NCI-H1048 (cell line): ENCODE data around the gene MLX.
"Not testable (repeated sequence)": the region's sequence is repeated elsewhere in the genome, so short reads cannot be mapped to it uniquely, and the experiment has no call there.

Experiments used
- DNase-seq: peaks from one replicate; lab custom pipeline; 2025; lab: John Stamatoyannopoulos, UW

The MLX gene

DNA sequence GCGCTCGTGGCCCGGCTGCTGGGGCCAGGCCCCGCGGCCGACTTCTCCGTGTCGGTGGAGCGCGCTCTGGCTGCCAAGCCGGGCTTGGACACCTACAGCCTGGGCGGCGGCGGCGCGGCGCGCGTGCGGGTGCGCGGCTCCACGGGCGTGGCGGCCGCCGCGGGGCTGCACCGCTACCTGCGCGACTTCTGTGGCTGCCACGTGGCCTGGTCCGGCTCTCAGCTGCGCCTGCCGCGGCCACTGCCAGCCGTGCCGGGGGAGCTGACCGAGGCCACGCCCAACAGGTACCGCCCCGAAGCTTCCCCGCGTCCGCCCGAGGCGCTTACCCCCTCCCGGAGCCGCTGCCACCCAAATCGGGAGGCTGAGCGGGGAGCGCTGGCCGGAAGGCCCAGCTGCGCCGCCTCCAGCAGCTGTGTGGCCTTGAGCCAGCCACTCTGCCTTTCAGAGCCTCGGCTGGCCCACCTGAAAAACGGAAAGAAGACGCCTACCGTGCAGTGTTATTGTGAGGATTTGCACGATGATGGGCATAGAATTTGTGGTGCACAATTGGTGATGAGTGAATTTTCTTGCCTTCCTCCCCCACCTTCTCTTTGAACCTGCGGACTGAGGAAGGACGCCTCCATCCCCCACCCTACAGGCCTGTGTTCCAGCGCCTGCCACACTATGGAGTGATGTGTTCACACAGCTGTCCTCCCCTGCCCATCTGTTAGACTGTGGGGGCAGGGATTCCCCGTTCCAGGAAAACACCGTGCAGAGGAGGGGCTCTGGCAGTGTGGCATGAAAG is 30.3 kb upstream of the MLX start:
- no peak for DNase-seq

DNA sequence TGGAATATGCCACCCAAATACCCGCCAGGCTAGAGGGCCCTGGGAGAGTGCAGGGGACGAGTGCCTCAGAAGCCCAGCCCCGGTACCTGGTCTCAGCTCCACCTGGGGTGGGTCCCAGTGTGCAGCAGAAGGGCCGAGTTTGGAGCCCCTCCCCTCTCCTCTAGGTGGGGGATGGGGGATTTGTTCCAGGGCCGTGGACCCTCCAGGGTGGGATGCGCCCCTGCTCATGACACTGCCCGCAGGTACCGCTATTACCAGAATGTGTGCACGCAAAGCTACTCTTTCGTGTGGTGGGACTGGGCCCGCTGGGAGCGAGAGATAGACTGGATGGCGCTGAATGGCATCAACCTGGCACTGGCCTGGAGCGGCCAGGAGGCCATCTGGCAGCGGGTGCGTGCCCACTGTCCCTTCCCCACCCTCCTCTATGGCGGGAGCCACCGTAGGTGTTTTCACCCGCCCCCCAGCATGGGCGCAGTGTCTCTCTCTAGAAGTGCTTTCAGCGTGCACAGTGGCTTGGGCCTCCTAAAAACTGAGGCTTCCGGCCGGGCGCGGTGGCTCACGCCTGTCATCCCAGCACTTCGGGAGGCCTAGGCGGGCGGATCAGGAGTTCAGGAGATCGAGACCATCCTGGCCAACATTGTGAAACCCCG is 29.6 kb upstream of the MLX start:
- DNase-seq, result no peak

DNA sequence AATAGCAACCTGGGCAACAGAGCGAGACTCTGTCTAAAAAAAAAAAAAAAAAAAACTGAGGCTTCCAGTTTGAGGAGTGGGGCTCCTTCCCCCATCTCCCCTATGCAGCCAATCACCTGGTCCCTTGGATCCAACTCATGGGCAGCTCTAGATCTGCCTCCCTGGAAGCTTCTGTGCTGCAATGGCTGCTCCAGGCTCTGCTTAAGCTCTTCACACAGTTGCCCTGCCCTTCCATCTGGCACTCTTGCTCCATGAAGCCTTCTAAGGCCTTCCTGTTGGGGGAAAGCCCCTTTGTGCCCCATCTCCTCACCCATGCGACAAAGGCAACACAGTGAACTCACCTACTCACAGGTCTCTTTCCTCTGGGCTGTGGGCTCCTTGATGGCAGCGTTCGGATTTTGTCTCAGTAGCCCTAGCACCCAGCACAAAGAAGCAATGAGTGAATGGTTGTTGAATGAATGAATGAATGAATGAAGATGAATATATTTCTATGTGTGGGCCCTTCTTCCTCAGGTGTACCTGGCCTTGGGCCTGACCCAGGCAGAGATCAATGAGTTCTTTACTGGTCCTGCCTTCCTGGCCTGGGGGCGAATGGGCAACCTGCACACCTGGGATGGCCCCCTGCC is 29.0 kb upstream of the MLX start:
- DNase-seq, result no peak

DNA sequence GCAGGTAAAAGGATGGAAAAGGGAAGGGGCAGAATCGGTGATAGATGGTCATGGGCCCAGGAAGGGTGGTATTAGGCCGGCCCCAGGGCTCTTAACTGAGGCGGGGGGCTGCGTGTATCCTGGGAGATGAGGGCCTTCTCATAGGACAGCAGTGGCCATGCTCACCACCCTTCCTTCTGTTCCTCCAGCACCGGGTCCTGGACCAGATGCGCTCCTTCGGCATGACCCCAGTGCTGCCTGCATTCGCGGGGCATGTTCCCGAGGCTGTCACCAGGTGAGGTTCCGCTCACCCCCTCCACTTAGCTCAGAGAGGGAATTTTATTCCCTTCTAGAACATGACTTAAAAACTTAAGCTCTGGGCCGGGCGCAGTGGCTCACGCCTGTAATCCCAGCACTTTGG is 28.4 kb upstream of the MLX start:
- DNase-seq, result no peak

DNA sequence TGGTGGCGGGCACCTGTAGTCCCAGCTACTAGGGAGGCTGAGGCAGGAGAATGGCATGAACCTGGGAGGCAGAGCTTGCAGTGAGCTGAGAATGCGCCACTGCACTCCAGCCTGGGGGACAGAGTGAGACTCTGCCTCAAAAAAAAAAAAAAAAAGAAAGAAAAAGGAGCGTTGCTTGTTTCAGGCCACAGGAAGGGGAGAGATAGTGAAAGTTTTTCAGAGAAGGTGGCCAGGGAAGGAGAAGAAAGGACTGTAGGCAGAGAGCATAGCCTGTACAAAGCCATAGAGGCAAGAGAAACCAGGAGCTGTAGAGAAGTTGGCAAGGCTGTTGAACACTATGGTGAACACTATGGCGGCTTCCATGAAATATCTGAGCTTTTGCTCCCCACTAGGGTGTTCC is 26.3 kb upstream of the MLX start:
- not testable (repeated sequence) for DNase-seq

DNA sequence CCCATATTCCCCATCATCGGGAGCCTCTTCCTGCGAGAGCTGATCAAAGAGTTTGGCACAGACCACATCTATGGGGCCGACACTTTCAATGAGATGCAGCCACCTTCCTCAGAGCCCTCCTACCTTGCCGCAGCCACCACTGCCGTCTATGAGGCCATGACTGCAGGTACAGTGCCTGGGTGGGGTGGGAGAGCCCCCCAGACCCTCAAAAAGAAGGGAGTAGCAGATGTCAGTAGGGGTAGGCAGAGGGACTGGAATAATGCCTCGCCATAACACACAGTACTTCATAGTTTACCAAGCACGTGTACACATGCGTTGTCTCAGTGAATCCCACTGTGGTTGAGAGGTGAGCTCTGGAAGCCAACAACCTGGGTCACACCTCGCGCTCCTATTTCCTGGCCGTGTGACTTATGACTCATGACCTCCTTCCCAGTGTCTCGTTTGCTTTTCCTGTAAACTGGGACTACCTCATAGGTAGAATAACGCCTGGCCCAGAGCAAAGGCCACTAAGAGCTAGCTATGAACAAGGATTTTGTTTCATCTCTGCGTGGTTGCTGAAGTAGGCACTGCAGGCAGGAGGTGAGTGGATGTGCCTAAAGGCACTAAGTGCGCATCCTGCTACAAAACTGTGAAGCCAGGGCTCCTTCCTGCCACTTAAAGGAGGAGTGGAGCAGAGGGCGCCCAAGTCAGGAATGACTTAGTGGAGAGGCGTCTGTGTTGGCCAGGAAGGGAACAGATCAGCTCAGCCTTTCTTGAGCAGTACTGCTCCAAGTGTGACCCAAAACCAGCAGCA is 25.7 kb upstream of the MLX start:
- no peak for DNase-seq

DNA sequence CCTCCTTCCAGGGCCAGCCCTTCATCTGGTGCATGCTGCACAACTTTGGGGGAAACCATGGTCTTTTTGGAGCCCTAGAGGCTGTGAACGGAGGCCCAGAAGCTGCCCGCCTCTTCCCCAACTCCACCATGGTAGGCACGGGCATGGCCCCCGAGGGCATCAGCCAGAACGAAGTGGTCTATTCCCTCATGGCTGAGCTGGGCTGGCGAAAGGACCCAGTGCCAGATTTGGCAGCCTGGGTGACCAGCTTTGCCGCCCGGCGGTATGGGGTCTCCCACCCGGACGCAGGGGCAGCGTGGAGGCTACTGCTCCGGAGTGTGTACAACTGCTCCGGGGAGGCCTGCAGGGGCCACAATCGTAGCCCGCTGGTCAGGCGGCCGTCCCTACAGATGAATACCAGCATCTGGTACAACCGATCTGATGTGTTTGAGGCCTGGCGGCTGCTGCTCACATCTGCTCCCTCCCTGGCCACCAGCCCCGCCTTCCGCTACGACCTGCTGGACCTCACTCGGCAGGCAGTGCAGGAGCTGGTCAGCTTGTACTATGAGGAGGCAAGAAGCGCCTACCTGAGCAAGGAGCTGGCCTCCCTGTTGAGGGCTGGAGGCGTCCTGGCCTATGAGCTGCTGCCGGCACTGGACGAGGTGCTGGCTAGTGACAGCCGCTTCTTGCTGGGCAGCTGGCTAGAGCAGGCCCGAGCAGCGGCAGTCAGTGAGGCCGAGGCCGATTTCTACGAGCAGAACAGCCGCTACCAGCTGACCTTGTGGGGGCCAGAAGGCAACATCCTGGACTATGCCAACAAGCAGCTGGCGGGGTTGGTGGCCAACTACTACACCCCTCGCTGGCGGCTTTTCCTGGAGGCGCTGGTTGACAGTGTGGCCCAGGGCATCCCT is 23.5 kb upstream of the MLX start:
- no peak for DNase-seq

DNA sequence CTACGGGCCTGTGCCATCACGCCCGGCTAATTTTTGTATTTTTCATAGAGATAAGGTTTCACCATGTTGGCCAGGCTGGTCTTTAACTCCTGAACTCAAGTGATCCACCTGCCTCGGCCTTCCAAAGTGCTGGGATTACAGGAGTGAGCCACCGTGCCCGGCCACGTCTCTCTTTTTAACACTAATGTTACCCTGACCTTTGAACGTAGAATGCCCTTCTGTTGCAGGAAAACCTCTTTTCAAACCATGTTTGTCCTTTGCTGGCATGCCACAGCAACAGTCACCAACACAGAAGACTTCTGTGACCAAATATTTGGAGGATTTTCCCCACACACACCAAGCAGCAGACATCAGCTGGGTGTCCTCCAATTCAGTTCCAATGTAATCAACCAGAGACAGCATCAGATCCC is 22.0 kb upstream of the MLX start:
- DNase-seq, result no peak

DNA sequence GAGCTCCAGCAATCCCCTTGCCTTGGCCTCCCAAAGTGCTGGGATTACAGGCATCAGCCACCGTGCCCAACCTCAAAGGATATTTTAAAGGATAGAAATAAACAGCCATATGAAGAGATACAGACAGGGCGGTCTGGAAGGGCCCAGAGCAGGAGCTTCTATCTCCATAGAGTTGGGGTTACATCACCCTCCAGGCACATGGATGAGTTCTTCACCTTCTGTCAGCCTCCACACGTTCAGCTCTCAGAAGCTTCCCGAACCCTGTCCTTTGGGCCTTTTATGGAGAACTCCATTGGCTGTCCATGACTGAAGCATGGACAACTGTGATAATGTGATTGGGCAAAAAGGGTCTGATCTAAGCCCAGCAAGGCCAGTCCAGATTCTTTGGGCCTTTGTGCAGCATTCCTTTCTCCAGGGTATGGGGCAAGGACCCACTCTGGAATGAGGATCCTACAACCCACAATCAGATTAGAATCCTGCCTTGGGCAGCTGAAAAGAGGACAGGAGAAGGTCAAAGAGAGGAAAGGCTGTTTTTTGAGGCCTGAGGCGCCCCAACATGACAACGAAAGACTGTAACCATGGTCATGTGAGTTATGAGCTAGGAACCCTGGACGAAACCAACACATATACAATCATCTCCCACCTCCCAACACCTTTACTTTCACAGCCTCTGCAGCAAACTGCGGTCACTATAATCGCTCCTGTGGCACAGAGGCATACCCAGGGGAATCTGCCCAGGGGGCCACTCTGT is 21.0 kb upstream of the MLX start:
- not testable (repeated sequence) for DNase-seq

DNA sequence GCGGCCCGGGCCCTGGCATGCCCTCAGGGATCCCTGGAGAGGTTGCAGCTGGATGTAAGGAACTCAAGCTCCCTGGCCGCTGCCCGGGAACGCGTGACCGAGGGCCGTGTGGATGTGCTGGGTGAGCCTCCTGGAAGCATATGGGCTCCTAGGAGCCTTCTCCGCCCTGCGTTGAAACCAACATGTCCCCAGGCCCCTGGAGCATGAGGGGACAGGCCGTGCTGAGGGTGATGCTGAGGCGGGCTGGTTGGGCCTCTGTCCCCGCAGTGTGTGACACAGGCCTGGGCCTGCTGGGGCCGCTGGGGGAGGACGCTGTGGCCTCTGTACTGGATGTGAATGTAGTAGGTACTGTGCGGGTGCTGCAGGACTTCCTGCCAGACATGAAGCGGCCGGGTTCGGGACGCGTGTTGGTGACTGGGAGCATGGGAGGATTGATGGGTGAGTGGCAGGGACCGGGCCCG is 19.9 kb upstream of the MLX start:
- DNase-seq, result no peak

DNA sequence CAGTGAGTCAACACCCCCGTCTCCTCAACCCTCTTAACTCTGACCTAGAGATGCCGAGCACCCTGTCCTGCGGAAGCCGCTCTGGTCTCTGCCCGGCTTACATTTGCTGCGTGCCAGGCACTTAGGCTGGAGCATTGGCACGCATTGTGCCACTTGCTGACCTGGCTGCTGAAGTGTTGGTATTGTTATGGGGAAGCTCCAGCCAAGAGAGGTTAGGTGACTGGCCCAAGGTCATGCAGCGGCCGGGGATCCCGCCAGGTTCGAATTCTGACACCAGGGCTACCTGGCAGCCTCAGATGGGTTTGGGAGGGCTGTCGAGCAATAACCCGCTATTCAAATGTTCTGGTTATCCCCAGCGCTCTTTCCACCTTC is 19.2 kb upstream of the MLX start:
- DNase-seq, result no peak

DNA sequence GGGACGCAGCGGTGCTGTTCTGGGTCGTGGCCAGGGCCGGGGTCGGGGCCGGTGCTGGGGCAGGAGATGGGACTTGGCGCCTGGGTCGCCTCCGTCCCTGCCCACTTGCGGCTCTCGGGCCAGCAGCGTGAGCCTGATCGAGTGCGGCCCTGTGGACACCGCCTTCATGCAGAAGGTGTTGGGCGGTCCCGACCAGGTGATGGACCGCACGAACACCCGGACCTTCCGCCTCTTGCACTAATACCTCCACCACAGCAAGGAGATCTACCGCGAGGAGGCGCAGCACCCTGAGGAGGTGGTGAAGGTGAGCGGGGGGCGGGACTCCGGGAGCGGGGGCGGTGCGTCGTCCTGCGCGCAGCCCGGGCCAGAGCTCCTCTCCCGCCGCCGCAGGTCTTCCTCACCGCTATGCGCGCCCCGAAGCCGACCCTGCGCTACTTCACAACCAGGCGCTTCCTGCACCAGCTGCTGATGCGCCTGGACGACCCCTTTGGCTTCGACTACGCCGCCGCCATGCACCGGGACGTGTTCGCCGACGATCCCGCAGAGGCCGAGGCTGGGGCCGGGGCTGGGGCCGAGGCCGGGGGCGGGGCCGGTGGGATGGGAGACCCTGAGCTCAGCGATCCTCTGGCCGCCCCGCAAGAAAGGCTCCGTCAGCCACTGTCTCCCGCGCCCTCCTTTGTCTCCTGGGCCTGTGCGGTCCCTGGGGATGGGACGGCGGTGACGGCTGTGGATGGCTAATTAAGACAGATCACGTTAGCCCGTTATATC is 18.6 kb upstream of the MLX start:
- peak; percentile 39 for DNase-seq

DNA sequence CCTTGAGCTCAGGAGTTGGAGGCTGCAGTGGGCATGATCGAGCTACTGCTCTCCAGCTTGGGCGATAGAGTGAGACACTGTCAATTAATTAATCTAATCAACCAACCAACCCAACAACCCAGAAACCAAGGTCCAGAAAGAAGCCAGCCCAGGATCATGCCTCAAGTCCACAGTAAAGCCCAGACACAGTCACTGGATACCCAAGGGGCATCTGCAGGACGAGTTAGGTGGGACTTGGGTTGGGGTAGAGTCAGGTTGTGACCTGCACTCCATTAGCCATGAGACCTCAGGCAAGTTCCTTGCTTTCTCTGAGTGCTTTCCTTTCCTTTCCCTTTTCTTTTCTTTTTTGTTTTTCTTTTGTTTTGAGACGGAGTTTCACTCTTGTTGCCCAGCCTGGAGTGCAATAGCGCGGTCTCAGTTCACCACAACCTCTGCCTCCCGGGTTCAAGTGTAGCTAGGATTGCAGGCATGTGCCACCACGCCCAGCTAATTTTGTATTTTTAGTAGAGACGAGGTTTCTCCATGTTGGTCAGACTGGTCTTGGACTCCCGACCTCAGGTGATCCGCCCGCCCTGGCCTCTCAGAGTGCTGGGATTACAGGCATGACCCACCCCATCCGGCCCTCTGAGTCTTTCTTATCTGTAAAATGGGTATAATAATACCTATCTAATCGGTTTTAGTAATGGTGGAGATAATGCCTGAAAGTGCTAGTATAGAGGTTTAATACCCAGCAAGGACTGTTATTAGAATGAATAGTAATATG is 17.7 kb upstream of the MLX start:
- DNase-seq, result no peak

DNA sequence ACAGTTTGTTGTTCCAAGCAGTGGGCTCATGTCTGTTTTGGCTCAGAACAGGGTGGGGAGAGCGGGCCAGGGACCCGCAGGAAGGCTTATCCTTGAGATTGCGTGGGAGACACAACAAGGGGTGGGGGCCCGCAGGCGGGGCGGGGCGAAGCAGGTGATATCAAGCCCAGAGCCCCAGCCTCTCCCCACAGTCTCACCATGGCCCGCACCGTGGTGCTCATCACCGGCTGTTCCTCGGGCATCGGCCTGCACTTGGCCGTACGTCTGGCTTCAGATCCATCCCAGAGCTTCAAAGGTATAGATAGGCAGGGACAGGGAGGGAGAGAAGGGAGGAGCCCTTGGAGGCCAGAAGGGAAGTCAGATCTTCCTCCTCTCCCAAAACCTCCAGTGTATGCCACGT is 14.2 kb upstream of the MLX start, which contains the start of gene HSD17B1:
HSD17B1 (plus strand) TSS at position 188 of the 400 bp plus-strand sequence; CDS start at position 199, 11 bp downstream.
- DNase-seq, result not testable (repeated sequence)

DNA sequence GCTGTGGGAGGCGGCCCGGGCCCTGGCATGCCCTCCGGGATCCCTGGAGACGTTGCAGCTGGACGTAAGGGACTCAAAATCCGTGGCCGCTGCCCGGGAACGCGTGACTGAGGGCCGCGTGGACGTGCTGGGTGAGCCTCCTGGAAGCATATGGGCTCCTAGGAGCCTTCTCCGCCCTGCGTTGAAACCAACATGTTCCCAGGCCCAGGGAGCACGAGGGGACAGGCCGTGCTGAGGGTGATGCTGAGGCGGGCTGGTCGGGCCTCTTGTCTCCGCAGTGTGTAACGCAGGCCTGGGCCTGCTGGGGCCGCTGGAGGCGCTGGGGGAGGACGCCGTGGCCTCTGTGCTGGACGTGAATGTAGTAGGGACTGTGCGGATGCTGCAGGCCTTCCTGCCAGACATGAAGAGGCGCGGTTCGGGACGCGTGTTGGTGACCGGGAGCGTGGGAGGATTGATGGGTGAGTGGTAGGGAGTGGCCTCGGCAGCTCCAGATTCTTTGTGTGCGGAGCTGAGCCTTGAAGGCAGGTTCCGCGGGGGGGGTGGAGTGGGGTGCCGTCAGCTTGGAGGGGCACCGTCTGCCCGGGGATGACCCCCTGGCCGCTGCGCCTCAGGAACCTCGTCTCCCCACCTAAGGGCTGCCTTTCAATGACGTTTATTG is 13.6 kb upstream of the MLX start:
- DNase-seq, result no peak

DNA sequence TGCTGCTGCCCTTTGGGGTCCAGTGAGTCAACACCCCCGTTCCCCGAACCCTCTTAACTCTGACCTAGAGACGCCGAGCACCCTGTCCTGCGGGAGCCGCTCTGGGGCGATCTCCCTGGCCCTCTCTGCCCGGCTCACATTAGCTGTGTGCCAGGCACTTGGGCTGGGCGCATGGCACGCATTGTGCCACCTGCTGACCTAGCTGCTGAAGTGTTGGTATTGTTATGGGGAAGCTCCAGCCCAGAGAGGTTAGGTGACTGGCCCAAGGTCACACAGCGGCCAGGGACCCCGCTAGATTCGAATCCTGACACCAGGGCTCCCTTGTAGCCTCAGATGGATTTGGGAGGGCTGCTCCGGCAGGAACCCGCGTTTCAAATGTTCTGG is 13.0 kb upstream of the MLX start:
- DNase-seq, result no peak

DNA sequence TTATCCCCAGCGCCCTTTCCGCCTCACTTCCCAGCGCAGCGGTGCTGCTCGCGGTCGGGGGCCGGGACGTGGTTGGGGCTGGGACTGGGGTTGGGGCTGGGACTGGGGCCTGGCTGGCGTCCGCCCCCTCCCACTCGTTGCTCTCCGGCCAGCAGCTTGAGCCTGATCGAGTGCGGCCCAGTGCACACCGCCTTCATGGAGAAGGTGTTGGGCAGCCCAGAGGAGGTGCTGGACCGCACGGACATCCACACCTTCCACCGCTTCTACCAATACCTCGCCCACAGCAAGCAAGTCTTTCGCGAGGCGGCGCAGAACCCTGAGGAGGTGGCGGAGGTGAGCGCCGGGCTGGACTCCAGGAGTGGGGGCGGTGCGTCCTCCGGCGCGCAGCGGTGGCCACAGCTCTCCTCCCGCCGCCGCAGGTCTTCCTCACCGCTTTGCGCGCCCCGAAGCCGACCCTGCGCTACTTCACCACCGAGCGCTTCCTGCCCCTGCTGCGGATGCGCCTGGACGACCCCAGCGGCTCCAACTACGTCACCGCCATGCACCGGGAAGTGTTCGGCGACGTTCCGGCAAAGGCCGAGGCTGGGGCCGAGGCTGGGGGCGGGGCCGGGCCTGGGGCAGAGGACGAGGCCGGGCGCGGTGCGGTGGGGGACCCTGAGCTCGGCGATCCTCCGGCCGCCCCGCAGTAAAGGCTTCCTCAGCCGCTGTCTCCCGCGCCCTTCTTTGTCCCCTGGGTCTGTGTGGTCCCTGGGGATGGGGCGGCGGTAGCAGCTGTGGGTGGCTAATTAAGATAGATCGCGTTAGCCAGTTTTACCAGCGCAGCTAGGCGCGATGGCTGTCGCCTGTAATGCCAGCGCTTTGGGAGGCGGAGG is 12.4 kb upstream of the MLX start:
- peak; percentile 49 for DNase-seq
